Transverse colon (tissue), 3 donors: ENCODE data around the gene CFAP119.

ENCODE experiments used
- CTCF ChIP-seq, 5 experiments: fragments of 200-600 bp in 3 of 5; fragments of 450-650 bp in 2 of 5; sonication (generic) in 3 of 5; IDR thresholded peaks; 1 replicate in 2 of 5; 2 replicates in 3 of 5; pipeline ENCODE4 v1.5.1; 2016 to 2017; ENCODE audit warnings: antibody characterized with exemption in 5 of 5, inconsistent platforms in 3 of 5, mild to moderate bottlenecking in 2 of 5, moderate library complexity in 1 of 5
- EP300 ChIP-seq: sonication (generic); formaldehyde crosslinking; IDR thresholded peaks from one replicate; pipeline ENCODE4 v1.6.1; 2017; ENCODE audit warnings: antibody characterized with exemption, low read depth
- POLR2A ChIP-seq: fragments of 450-650 bp; IDR thresholded peaks from one replicate; pipeline ENCODE4 v1.6.1; 2016; ENCODE audit warnings: antibody characterized with exemption, mild to moderate bottlenecking, moderate library complexity

- TF ChIP-seq POLR2A: no peak
- TF ChIP-seq CTCF (IDR thresholded peaks at IDR 0.05): no peak
- no peak for TF ChIP-seq EP300
These were observed 21.6 kb upstream of the CFAP119 start for GRCh38 chr16:30783280-30784109.
